GM19099 (cell line): Measurements from ENCODE around the gene PHF21B.

ENCODE experiments used
- POLR2A ChIP-seq: IDR thresholded peaks from 3 replicates; pipeline ENCODE4 v1.6.1; 2011; ENCODE audit warnings: low read depth; ENCODE audit not compliant: insufficient read length; ENCODE audit errors: extremely low read depth

PHF21B gene

DNA sequence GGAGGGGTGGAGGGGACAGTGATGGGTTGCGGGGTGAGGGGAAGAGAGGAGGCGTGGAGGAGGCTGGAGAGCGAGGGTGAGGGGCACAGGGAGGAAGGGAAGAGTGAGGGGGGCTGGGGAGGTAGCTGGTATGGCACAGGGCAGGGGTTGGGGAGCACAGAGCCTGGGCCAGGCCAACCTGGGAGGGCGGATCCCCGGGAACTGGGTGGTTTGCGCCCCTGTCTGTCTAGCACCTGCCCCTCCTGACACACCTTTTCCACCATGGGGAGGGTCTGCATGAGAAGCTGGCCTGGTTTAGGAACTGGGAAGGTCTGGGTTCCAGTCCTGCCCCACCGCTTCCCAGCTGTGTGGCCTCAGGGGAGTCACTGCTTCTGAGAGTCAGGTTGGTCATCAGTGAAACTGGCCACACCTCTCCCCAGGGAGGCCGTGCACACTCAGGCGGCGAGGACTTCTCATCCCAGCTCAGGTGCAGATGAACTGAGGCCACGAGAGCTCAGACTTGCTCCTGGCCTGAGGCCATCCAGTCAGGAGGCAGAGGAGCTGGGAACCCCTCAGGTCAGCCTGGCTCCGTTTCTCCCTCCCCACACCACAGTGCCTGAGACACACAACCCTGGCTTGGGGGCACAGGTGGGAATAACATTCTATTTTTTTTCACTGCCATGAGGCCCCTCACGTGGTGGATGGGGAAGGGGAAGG is 95.6 kb downstream of the PHF21B start:
- no peak for TF ChIP-seq POLR2A

DNA sequence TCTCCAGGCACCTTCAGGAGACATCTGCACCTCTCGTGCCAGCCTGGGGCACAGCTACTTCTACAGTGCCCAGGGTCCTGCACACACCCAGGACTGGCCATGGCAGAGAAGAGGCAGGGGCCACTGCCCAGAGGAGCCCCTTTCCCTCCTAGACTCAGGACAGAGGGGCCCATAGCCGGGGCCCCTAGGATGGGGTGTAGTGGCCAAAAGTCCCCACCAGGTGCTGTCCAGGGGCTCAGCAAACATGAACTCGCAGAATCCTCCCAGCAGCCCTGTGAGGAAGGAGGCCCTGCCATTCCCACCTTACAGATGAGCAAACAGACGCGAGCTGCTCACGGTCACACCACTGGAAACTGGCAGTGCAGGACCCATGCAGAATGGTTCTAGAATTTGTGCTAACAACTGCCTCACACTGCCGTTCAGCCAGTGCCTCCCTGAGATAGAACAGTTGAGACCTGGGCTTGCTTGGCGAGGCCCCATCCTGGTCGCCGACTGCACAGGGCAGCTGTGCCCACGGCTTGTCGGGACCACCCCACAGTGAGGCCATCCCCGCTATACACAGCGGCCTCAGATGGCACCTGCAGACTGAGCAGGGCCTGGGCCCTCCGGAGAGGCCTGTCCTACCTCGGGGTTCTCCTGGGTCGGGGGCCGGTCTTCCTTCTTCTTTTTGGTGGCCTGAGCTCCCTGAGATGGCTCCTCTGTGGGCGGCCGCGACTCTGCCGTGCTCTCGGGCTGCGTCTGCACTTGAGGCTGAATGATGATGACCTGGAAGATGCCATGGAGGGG is 96.4 kb downstream of the PHF21B start:
- TF ChIP-seq POLR2A, result no peak

GRCh38 chr22:44909241-44909640 is 100.6 kb downstream of the PHF21B start:
- TF ChIP-seq POLR2A, result no peak

GRCh38 chr22:44907765-44908737 is 101.8 kb downstream of the PHF21B start:
- no peak for TF ChIP-seq POLR2A

GRCh38 chr22:44906999-44907644 is 102.7 kb downstream of the PHF21B start:
- TF ChIP-seq POLR2A, result no peak

- TF ChIP-seq POLR2A, result no peak
Observed at GRCh38 chr22:44906248-44906936, 103.4 kb downstream of the PHF21B start.

- TF ChIP-seq POLR2A, result no peak
Observed at GRCh38 chr22:44901301-44901700, 108.5 kb downstream of the PHF21B start.

DNA sequence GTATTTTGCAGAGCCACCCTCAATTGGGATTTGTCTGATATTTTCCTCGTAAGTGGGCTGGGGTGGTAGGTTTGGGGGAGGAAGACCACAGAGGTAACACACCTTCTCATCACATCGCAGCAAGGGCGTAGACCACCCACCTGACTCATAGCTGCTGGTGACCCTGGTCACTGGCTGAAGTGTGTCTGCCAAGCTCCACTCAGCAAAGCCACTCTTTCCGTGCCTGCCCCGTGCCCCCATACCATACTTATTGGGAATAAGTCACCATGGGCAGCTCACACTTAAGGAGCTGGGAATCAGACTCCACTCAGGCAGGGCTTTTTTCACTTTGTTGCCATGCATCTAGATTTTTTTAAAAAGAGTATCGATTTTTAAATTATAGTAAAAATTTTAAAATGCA is 111.6 kb downstream of the PHF21B start:
- no peak for TF ChIP-seq POLR2A

DNA sequence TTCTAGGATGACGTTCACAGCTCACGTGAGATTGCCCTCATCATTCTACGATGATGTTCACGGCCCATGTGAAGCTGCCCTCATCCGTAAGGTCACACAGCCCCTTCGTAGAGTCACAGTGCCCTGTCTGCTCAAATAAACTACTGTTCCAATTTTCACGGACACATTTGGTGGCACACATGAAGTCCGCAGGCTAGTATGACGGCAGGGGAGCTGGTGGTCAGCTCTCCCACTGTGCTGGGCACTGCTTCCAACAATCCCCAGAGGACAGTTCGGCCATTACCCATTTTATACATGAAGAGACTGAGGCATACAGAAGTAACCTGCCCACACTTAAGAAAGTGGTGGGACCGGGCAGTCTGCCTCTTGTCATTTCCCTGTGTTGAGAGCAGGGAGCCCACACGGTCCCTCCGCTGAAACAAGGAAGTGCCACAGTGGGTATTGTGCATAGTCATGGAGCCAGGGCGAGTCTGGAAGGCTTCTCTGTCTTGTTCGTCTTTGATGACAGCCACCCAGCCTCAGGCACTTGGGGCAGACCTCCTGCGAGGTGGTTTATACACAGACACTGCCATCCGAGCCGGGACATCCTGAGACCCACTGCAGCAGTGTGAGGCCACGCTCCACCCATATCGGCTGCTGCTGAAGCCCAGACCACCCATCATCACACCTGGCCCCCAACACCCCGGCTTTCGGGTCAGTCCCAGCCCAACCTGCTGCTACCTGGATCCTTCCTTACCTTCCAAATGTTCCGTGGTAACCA is 114.3 kb downstream of the PHF21B start:
- TF ChIP-seq POLR2A, result no peak

- no peak for TF ChIP-seq POLR2A
Observed at GRCh38 chr22:44894782-44895181, 115.0 kb downstream of the PHF21B start.

- TF ChIP-seq POLR2A, result no peak
Observed at GRCh38 chr22:44894321-44894720, 115.5 kb downstream of the PHF21B start.

DNA sequence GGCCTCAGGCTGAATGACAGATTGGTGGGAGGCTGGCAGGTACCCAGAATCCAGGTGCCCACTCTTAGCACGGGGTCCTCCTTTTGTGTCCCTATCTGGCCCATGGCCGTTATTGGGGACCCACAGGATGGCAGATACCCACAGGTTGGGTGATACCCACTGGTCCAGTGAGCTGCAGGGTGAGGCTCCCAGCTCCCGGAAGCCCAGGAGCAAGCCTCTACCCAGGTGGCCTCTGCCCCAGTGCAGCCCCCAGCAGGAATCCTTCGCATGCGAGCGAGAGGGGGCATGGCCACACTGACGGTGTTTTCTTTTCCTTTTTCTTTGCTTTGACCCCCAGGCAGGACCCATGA is 116.1 kb downstream of the PHF21B start:
- TF ChIP-seq POLR2A, result no peak
